Smooth muscle cell of the pulmonary artery (primary cell): ENCODE data around the gene ABHD17B. TPM values are rescaled to one million over a fixed set of nuclear protein-coding genes. Genes with fewer than 3 reads are reported as not detected.

Experiments
- total RNA-seq: library from RNA; depleted of rRNA; stranded (reverse); fragments of >200 nt; gene quantifications from 2 replicates; pipeline ENCODE4 v1.2.3, GENCODE V29; 2014

Gene ABHD17B
- 19.1 and 23.2 TPM in 2 replicates for total RNA-seq

DNA sequence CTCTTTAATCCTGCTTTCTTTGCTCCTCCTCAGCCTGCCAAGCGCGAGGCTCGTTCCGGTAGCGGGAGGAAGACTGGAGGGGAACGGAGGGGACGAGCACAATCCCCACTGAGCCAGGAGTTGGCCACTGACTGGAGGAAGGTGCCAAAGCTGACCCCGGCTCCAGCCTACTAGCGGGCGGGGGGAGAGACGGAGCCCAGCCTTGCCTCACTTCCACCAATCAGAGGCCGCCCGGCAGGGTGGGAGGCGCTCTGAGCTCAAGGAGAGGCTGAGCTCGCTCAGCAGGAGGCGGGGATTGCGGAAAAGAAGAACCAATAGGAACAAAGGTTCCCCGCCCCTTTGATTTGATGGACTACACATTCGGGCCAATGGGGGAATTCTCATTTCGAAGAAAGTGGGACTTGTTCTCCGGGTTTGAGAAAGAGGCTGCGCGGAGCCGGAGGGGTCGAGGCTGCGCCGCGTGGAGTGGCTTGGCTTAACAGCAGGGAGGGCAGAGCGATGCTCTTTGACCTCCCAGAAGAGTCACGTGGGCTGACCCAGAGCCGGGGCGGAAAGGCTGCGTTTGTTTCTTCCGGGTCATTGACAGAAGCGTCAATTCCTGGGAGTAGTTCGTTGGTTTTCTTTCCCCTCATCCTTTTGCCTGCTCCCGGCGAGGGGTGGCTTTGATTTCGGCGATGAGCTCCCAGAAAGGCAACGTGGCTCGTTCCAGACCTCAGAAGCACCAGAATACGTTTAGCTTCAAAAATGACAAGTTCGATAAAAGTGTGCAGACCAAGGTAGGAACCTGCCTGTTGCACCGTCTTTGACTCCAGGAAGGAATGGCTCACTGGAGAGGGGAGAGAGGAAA, at the start of gene ABHD17B, which contains the start of gene C9orf85:
Gene ABHD17B, minus strand, starts transcription at position 133 of the 847 bp plus-strand sequence. CDS start 36,113 bp downstream, outside the sequence.
Gene C9orf85, plus strand, starts transcription at position 579 of the 847 bp plus-strand sequence. Its CDS starts 96 bp downstream, at position 675.

Other genes with a start within 250 kb of the ABHD17B start
- gene CEMIP2, start 142.7 kb downstream of the ABHD17B start, total RNA-seq, result 53.4 and 106 TPM in 2 replicates
- 11.6 and 12.0 TPM in 2 replicates for gene C9orf85, start 446 bp upstream of the ABHD17B start, total RNA-seq
- gene C9orf57, start 149.4 kb upstream of the ABHD17B start, total RNA-seq, result not detected in 2 replicates
- 0.13 TPM in 1 of 2 replicates, not detected in the other for gene GDA, start 238.2 kb upstream of the ABHD17B start, total RNA-seq